ENCODE measurements around the gene PPCDC.

PPCDC gene

DNA sequence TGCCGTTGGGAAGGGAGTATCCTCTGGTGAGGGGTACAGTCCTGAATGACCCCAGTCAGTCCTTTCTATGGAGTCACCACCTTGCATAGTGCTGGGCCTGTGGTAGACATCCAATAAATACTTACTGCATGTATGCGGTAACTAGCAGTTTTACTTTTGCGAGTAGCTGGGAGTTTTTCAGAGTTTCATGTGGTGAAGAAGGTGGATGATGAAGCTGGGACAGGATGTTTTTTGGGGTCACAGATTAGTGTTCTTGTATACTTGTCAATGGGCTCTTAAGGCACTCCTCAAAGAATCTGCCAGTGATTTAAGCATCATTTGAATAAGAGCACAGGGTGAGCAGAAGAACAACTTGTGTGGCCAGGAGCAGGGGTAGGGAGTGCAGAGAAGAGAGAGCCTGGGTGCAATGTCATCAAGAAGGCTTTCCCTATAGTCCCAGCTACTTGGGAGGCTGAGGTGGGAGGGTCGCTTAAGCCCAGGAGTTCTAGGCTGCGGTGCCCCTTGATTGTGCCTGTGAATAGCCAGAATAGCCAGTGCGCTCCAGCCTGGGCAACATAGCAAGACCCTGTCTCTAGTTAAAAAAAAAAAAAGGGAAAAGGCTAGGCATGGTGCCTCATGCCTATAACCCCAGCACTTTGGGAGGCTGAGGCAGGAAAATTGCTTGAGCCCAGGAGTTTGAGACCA is 22.1 kb downstream of the PPCDC start:
- DNase-seq, result no peak

DNA sequence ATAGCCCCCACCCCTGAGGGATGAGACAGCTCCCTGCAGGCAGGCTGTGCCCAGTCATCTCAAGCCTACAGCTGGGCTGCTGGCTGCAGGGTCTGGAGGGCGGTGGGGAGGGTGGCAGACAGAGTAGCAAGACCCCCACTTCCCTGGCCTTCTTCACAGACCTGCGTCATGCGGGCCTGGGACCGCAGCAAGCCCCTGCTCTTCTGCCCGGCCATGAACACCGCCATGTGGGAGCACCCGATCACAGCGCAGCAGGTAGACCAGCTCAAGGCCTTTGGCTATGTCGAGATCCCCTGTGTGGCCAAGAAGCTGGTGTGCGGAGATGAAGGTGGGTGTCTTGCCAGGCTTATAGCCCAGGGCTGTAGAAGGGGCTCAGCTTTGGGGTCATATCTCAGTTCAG is 25.0 kb downstream of the PPCDC start:
- DNase-seq, result no peak

DNA sequence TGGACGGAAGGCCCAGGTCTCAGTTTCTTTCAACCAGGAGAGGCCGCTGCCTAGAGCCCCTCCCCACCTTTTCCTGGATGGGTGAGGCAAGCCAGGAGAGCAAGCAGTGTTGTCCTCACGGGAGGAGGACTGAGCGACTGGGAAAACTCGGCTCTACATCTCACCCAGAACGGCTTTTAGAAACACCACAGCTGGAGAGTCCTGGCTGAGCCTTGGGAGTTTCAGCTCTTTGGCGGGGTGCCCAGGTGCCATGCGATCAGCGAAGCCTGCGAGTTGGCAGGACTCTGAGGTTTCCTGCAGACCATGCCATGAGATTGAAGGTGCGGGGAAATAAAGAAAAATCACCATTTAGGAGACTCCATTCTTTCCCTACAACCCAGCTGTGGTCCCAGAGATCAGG is 26.0 kb downstream of the PPCDC start:
- no peak for DNase-seq

DNA sequence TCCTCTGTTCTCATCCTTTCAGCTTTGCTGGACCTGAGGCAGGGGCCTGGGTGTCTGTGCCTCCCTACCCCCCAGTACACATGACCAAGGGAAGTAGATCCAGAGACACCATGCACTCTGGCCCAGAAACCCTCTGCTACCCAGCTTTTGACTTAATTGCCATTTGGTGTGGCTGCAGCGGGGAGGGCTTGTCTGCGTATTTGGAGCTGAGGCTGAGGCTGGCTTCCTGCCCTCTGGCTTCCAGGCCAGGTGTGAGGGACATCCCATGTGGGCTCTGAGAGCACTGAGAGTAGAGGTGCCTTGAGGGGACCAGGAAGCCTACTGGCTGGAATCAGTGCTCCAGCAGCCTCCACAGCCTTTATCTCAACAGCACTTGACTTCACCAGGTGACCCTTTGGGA is 26.9 kb downstream of the PPCDC start:
- no peak for DNase-seq

DNA sequence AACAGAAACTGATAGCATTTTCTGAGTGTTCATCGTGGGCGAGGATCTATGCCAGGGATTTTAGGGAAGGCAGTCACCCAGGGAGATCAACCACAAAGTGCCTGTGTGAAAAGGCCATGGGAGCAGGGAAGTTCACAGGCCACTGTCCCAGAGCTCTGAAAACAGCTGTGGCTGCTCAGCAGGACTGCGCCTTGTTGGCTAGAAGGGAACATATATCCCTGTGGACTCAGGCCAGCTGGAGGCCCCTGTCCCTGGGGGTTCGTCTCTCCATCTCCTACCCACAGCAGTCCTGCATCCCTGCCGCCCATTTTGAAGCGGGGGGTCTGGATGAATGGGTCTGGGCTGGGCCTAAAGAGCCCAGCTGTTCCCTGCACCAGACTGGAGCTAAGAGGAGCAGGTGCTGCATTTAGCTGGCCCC is 27.8 kb downstream of the PPCDC start:
- no peak for DNase-seq

DNA sequence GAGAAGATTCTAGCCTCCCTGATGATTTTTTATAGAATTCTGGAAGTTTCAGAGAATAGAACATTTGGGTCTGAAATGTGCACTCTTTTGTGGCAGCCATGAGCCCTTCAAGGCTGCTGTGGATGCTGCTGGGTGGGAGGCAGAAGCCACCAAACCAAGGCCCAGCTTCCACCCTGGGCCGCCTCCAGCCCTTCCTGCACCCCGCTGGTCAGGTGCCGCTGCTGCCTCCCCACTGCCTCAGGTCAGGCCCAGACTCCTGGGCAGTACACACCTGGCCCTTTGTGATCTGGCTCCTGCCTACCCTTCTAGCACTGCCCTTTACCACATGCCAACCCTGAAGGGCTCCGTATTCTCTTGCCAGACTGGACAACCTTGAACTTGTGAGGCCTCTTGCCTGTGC is 28.3 kb downstream of the PPCDC start:
- DNase-seq, result no peak

DNA sequence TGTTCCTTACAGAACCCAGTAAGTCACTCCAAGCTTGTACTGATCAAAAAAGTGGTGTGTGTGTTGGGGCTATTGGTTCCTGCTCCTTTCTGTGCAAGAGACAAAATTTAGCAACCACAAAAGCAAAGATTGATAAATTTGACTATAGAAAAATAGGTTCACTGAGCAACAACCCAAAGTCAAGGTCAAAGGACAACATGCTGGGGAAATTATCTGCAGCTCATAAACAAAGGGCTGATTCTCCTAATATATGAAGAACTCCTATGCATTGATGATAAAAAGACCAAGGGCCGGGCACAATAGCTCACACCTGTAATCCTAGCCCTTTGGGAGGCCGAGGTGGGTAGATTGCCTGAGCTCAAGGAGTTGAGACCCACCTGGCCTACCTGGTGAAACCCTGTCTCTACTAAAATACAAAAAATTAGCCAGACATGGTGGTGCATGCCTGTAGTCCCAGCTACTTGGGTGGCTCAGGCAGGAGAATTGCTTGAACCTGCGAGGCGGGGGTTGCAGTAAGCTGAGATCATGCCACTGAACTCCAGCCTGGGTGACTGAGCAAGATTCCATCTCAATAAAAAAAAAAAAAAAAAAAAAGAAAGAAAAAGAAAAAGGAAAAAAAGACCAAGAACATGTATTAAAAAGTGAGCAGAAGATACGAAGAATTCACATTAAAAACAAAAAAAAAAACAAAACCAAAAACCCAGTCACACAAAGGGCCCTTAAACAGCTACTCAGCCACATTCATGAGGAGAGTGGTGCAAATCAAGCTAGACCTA is 29.8 kb downstream of the PPCDC start:
- no peak for DNase-seq

DNA sequence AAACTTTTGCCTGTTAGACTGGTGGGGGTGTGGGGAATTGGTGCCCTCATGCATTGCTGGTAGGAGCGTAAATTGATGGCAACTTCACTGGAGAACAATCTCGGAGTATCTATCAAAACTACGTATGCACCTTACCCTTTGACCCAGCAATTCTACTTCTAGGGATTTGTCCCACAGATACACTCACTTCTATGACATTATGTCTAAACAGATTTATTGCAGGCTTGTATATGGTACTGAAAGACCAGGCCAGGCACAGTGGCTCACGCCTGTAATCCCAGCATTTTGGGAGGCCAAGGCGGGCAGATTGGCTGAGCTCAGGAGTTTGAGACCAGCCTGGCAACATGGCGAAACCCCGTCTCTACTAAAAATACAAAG is 30.3 kb downstream of the PPCDC start:
- no peak for DNase-seq

DNA sequence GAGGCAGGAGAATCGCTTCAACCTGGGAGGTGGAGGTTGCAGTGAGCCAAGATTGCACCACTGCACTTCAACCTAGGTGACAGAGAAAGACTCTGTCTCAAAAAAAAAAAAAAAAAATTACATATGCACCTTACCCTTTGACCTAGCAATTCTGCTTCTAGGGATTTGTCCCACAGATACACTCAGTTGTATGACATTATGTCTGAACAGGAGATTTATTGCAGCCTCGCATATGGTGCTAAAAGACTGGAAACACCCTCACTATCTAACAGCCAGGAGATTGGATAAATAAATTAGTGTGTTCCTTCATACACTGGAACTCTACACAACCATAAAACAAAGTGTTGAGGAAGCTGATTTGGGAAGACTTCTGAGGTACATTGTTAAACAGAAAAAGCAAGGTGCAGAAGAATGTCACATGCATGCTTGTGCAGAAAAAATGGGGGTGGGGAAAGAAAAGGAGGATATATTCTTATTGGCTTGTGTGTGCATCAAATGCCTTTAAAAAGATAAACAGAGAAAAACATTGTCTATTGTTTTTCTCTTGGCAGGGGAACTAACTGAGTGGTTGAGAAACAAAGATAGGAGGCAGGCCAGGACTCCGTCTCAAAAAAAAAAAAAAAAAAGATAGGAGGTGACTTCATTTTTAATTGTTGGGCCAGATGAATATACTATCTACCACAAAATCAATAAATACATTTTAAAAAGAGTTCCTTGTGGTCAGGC is 30.9 kb downstream of the PPCDC start:
- DNase-seq, result no peak

DNA sequence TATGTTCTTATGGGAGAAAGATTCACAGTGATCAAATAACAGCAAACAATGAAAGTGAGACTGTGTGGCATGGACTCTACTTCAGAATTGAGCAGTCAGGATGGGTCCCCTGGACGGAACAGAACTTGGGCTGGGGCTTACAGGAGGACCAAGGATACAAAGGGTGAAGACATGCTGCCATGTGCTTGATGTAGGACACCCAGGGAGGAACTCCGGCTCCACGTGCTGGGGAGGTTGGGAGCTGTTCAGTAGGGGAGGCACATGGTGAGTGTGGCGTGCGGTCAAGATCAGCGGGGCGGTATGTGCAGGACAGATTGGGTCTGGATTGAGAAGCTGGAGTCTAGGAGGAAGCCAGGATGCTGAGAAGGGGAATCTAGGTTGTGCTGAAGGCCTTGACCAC is 32.6 kb downstream of the PPCDC start:
- DNase-seq, result no peak

DNA sequence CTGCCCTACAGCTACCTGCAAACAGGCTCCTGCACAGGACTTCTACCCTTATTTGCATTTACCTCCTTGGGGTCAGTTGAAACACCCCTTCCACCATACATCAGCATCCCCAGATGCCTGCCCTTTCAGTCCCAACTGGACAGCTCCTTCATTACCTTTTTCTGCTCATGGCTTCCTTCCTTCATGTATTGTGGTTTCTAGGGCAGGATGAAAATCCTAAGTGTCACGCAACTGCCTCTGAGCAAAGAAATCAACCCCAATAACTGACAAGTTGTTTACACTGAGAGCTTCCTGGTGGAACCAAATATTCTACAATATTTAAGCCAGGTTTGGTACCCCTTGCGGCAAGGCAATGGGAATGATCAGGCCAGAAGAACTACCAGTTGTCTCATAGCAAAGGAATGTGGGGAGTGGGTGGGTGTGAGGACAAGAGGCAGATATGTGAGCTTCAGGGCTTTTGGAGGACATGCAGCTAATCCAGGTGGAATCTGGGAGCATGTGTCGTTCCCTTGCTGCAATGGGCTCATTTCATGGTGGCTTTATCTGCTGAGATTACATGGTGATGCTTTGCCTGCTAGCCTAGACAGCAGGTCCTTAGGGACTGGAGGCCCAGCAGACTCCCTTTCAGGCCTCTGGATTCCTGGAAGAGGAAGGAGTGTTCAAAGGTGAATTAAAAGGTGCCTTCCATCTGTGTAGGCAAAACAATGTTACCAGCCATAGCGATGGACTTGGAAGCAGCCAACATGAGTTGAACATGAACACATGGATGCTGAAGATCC is 34.9 kb downstream of the PPCDC start:
- DNase-seq, result no peak

DNA sequence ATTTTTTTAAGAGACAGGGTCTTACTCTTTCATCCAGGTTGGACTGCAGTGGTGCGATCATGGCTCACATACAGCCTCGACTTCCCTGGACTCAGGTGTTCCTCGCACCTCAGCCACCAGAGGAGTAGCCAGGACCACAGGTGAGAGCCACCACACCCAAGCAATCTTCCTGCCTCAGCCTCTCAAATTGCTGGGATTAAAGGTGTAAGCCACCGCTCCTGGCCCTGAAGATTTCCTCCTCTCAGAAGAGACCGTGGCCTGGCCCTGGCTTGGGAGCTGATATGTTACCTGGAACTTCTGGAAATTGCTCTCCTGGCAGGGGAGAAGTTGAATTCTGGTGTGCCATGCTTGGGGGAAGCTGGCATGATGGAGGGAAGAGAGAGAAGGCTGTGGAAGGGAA is 36.2 kb downstream of the PPCDC start:
- DNase-seq, result no peak

DNA sequence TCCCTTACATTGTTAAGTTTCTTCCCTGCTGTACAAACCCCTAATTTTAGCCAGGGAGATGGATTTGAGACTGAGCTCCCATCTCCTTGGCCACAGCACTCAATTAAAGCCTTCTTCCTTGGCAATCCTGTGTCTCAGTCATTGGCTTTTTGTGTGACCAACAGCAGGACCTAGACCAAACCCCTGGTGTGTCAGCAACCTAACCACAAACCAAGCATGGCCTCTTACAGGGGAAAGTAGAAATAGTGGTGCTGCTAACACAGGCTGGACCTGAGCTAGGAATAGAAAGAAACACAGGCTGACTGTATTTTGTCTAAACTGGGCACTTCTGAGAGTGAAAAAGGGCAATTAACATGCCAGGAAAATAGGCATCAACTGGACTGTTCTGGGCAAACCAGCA is 37.9 kb downstream of the PPCDC start:
- DNase-seq, result no peak

DNA sequence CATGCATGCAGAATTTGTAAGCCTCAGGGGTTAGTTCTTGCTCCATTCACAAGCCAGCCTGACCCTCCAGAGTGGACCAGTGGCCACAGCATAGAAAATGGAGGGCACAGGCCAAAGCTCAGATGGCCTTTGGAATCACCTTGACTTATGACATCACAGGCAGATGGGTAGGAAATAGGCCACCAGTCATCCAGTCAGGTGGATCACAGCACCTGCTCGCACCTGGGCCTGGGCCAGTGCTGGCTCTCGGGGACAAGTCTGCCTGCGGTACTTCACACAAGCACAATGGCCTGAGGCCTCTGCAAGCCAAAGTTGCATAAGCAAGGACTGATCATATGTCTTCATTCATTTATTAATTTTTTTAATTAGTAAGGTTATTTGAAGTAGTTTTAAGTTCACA is 39.3 kb downstream of the PPCDC start:
- no peak for DNase-seq

DNA sequence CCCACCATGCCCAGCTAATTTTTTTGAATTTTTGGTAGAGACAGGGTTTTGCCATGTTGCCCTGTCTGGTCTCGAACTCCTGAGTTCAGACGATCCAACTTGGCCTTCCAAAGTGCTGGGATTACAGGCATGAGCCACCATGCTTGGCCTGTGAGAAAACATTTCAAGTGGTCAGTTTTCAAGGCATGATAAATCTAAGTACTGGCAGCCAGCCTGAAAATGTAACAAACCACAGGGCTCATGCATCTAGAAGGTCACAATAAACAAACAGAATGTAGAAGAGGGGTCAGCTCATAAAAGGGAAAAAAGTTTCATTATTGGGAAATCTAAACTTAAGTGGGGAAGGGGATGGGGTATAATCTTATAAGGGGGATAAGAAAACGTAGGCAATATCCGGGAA is 39.9 kb downstream of the PPCDC start:
- no peak for DNase-seq

DNA sequence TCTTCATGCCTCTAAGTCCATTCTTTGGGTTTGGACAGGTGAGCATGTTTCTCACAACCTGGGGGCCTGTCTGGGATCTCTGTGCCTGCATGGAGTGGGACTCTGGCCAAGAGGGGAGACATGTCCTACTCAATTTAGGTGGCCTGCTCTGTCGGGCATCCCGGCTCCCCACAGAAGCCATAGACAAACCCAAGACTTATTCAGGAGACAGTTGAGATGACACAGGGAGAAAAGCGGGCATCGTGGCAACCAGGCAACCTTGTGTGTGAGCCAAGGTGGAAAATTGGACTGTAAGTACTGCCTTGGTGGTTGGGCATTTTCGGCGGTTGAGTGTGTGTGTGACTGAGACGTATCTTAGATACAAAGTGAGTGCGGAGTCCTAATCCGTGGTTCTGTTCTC is 40.5 kb downstream of the PPCDC start:
- DNase-seq, result no peak

DNA sequence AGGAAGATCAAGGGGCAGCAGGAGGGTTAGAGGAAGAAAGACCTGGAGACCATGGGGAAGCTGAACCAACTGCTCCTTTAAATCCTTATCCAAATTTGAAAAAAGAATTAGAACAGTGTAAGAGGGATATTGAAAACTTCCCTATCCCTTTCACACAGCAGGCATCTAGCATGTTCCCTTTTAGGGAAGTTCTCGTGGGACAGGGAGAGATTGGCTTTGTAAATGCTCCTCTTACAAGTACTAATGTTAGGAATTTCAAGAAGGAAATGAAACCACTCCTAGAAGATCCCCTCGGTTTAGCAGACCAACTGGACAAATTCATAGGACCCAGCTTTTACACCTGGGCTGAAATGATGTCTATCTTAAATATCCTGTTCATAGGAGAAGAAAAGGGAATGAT is 41.5 kb downstream of the PPCDC start:
- no peak for DNase-seq

DNA sequence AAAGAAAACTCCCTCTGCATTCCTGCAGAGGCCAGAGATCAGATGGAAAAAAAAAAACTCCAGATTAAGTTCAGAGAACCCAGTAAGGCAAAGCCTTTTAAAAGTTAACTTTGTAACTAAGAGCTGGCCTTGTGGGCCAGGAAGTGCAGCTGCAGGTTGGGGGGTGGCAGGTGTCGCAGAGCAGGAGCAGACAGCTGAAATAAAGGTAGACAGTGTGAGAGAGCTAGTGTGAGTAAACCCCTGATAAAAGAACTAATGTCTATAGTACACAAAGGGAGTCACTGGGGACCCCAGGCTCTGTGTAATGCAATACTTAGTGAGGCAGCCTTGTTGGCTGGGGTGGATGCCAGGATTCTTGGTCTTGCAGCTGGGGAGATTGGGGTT is 42.1 kb downstream of the PPCDC start:
- no peak for DNase-seq

DNA sequence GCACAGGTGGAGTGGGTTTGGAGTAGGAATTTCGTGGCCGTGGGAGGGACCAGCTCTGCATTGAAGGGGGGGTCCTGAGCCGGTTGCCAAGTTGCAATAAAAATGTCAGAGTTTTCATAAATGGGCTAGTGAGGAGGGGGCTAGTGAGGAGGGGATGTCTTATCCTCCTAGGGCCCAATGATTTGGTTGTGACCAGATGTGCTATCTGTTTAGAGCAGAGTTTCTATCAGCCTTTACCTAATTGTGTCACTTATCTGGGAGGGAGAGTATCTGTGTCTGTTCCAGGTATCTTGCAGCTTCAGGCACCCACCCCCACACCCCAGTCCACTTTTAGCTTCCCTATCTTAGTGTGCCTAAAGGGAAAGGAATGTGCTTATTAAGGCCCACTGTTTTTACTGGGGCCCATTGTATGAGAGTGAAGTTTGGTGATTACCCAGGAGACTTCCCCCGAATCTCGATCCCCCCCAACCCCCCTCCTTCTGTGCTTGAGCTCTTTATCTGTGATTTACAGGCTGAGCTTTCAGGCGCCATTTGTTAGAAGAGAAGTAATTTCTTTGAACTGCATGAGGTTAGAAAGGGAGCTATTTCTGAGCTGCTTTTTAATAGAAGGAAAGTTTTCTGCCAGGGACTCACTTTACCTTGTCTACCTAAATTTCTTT is 42.6 kb downstream of the PPCDC start:
- no peak for DNase-seq

DNA sequence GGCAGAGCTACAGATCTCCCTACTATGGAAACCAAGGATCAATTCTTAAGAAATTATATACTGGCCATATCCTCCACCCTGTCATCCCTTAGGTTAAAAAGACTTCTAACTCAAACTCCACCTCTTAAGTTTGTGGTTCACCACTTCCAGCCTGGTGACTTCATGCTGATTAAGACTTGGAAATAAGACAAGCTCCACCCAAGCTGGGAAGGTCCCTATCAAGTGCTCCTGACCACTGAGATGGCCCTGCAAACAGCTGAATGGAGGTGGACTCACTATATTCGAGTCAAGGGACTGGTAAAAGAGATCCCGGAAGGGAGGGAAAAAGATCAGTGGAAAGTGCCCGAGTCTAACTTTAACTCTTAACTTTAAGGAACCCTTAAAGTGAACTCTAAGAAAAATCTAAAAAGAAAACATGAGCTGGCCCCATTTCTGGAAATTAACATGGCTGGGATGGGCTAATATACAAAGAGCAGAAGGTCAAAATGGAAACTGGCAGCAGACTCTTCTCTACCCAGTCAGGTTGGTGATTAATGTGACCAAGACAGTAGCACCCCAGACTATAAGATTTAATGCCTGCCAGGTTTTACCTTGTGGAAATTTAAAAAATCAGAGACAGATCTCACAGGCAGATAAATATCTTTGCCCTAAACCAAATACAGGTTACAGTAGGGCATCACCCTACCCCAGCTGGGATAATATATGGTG is 43.9 kb downstream of the PPCDC start:
- peak; percentile 52 for DNase-seq

DNA sequence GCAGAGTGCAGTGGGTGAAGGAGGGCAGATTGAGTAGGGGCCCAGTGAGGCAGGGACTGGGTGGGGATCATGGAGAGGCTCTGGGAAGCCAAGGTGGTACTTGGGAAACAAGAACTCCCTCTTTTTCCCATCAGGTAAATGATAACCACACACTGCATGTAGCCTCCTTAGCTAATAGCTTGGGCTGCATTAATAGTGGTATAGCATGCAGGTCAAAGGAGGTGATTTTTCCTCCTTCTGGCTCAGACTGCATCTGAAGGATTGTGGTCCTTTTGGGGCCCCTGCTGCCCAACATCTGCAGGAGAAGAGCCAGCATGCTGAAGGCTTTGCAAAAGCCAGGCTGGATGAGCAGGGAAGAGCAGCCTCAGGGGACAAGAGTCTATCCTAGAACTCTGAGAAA is 45.4 kb downstream of the PPCDC start:
- no peak for DNase-seq

DNA sequence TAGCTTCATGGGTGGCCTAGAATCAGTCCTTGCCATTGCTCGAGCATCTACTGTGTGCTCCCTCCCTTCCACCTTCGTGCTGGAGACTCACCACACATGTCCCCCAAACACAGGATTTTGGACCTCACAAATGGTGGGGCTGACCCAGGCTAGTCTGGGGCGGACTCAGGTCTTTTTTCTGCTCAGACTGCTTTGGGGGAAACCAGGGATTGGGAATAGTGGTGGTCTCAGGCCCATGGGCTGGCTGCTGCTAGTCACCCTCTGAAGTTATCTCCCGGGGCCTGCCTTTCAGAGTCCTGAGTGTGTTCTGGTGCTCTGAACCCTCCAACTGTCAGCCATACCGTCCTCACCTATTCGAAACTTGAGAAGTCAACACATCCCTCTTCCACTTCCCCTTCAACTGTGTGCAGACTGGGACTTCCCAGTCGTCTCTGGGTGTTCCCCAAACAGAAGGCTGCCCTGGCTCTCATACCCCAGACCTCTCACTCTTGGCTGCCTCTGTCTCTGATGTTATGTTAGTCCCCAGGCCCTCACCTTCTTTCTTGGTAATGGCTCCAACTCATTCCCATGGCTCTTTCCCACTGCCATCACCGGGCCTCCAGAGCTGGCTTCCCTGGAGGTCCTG is 46.0 kb downstream of the PPCDC start:
- DNase-seq, result no peak
